NCI-H748 (cell line): ENCODE results near the gene ZFAND3.

Source experiments
- DNase-seq: peaks from one replicate; lab custom pipeline; 2025; ENCODE audit not compliant: unreplicated experiment; lab: John Stamatoyannopoulos, UW

ZFAND3 gene

GRCh38 chr6:38146734-38147027 is 327.2 kb downstream of the ZFAND3 start:
- no peak for DNase-seq

DNA sequence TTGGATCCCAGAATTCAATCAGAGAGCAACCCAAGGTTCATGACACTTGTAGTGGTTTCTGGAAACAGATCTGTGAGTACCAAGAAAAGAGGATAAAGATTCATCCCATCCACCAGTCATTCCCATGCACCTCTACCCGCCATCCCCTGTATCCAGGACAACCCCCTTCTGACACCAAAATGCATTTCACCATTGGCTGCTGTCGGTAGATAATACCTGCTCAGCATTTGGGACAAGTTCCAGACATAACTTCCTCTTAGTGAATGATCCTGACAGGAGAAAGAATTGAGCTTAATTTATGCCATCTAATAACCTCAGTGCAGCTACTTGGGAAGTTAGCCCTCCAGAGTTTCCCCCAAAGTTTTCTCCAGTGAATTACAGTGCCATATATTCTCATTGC is 329.1 kb downstream of the ZFAND3 start:
- no peak for DNase-seq

- no peak for DNase-seq
These were observed 330.0 kb downstream of the ZFAND3 start for GRCh38 chr6:38149531-38149930.

DNA sequence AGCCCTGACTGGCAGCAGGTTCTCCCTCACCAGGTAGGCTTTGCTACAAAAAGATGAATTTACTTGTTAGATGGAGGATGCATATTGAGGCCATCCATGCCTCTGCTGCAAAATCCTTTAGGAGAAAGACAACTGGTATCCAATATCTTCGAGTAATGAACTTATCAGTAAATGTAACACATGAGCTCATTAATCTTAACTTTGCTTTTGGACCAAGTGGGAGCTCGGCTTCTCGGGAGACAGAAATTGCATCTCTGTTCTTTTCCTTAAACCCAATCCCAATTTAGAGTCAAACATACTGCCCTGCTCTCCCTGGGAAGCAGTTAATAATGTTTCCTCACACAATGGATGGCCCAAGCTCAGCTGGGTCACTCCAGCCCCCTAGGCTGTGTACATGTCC is 330.5 kb downstream of the ZFAND3 start:
- DNase-seq: no peak

DNA sequence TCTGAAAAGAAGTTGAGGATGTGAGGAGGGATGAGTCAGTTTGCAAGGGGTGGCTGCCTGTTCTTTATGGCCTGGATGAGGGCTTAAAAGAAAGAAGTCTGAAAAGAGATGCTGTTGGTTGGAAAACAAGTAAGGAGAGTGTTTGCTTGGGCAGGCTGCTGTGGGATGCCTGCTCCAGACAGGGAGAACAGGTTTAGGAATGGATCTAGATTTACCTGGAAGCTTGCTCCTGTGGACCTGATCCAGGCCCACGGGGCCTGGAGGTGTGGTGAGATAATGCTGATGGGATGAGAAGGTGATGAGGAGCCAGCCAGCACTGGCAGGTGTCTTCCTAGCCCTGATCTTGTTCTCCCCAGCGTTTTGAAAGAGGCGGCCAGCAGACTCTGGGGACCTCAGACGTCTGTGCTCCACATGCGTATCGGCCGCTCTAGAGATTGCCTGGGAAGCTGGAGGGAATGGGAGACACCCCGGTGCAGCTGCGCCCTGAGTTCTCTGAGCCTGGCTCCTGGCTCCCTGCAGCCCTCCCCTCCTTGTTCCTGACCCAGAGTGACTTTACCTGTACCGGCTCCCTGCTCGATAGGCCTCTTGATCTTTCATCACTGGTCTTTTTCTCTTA is 331.3 kb downstream of the ZFAND3 start:
- no peak for DNase-seq

- no peak for DNase-seq
These were observed 332.3 kb downstream of the ZFAND3 start for GRCh38 chr6:38151580-38152500.

DNA sequence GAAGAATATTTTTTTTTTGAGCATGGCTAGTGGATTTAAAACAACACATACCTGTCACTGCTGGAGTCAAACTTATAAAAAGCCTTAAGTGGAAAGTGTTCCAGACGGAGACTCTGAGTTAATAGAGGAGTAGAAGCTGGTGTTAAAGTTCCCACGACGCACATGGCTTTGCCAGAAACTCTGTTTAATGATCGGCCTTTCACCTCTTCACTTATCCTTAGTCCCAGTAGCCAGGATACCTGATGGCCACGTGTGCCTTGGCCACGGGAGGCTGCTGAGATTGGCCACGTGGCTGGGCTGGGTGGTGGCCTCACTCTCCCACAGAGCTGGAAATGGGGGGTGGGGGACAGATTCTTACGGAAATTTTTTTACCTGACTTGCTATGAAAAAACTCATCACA is 333.1 kb downstream of the ZFAND3 start:
- no peak for DNase-seq

- no peak for DNase-seq
These were observed 333.7 kb downstream of the ZFAND3 start for GRCh38 chr6:38153076-38153797.

DNA sequence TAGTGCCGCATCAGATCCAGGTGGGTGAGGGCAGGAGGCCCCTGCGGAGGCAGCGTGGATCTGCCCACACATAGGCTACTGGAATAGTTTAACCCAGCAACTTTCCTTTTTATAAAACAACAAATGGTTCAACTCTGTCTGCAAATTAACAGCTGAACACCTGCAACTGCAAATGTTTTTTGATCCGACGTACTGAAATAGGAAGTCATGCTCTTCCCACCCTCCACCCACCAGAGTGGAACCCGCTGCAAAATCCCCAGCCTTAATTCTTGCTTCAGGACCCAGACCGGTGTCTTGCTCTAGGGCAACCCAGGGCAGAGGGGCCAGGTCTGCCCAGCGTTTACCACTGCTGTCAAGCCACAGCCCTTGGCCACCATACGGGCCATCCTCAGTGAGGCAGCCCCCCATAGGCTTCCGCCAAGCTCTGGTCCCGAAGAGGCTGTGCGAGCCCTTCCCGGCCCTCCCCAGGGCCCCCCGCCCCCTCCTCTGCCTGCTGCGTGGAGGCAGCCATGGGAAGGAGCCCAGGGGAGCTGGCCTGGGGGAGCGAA is 334.3 kb downstream of the ZFAND3 start:
- no peak for DNase-seq

- DNase-seq: no peak
These were observed 335.2 kb downstream of the ZFAND3 start for GRCh38 chr6:38154731-38155130.

GRCh38 chr6:38155144-38155543 is 335.6 kb downstream of the ZFAND3 start:
- no peak for DNase-seq

- no peak for DNase-seq
These were observed 336.2 kb downstream of the ZFAND3 start for GRCh38 chr6:38155621-38156204.

DNA sequence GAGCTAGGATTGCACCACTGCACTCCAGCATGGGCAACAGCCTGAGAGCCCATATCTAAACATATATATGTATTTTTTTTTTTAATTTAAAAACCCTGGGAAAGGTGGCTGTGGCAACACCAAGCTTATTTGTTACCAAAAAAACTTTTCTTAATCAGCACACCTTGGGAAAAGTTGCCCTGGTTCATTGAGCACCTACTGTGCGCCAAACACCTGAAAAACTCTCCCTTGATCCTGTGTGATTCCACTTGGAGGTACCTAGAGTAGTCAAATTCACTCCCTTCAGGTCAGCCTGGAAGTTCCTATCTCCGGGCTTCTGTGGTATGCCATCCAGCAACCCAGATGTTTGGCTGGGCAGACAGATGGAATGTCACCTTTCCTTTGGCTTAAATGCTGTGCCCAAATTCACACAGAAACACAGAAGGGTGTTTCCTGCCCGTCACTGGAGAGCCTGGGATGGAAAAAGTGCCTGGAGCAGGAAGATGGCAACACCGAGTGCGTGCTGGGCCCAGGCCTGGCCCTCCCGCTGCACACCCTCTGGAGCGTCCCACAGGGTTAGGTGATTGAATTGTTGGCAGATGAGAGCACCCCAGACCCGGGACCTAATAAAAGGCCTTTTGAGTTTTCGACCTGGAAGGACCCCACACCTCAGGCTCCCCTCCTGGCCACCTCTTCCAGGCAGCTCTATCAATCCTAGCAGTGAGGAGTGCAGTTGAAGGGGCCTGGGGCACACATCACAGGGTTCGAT is 337.5 kb downstream of the ZFAND3 start:
- DNase-seq: no peak

GRCh38 chr6:38157905-38158304 is 338.4 kb downstream of the ZFAND3 start:
- DNase-seq: no peak

DNA sequence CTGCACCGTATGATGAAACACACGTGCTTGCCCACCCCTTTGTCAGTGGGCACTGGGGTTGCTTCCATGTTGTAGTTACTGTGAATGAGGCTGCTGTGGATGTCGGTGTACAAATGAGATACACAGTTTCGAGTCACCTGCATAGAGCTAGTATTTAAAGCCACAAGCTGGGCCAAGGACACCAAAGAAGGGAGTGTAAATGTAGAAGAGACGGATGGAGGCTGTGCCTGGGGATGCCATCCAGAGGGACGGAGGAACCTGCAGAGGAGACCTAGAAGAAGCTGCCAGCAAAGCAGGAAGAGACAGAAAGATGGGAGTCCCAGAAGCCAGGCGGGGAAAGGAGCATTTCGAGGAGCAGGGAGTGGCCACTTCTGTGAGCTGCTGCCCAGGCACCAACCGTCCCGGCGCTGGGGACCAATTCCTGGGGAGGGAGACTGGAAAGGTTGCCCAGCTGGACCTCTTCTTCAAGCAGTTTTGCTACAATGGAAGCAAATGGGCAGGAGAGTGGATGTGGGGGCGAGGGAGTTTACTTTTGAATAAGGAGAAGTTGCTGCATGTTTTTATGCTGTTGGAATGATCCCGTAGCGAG is 339.3 kb downstream of the ZFAND3 start:
- no peak for DNase-seq

GRCh38 chr6:38159596-38159995 is 340.1 kb downstream of the ZFAND3 start:
- no peak for DNase-seq

DNA sequence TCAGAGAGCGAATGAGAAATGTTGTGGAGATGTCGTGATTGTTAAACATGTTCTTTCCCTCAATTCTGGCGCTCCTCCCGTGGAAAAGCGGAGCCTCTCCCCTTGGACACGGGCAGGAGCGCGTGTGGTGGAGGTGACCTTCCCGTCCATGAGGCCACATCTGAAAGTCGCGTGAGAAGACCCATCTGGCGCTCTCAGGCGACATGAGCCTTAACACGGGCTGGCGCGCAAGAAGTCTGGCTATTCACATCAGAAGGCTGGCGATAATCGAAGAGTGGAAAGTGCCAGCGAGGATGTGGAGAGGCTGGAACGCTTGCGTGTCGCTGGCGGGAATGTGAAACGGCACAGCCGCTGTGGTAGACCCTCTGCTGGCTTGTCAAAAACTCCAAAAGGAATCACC is 341.3 kb downstream of the ZFAND3 start:
- DNase-seq: no peak

DNA sequence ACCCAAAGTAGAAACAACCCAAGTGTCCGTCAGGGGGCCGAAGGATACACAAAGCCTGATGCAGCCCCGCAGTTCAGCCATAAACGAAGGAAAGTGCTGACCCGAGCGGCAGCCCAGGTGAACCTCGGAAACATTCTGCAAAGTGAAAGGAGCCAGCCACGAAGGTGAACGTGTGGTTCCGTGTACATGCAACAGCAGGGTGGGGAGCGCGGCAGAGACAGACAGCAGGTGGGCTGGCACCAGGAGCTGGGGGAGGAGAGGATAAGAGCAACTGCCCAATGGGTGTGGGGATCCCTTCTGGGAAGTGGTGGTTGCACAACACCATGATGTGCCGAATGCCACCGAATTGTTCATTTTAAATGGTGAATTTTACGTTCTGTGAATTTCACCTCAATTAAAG is 341.8 kb downstream of the ZFAND3 start:
- no peak for DNase-seq

GRCh38 chr6:38161754-38162492 is 342.4 kb downstream of the ZFAND3 start:
- no peak for DNase-seq
